Tibial nerve (tissue), 4 donors: ENCODE results near the gene DRAXIN. TPM values are rescaled to one million over a fixed set of nuclear protein-coding genes. Genes with fewer than 3 reads are reported as not detected.

Experiments
- DNase-seq, 2 donors: peaks; one replicate each; pipeline ENCODE4 v3.0.0-alpha.2; 2019; ENCODE audit warnings: low spot score in 2 of 2
- H3K27ac ChIP-seq, 4 donors: fragments of 200-600 bp; sonication (generic) in 3 of 4; one replicate each; pipeline ENCODE4 v1.5.1; 2017 to 2019; ENCODE audit warnings: mild to moderate bottlenecking in 1 of 4
- H3K27me3 ChIP-seq, 2 donors: fragments of 200-600 bp; sonication (generic) in 1 of 2; one replicate each; pipeline versions ENCODE4 v1.5.1 to v1.6.0; 2017 to 2019
- H3K36me3 ChIP-seq, 3 donors: fragments of 200-600 bp; sonication (generic); one replicate each; pipeline ENCODE4 v1.5.1; 2018 to 2019
- H3K4me1 ChIP-seq, 4 donors: fragments of 200-600 bp; sonication (generic) in 3 of 4; one replicate each; pipeline ENCODE4 v1.5.1; 2017 to 2019
- H3K4me3 ChIP-seq, 4 donors: fragments of 200-600 bp; sonication (generic) in 3 of 4; one replicate each; pipeline ENCODE4 v1.5.1; 2017 to 2019; ENCODE audit warnings: mild to moderate bottlenecking in 1 of 4, moderate library complexity in 1 of 4
- H3K9me3 ChIP-seq, 4 donors: fragments of 200-600 bp; sonication (generic) in 3 of 4; one replicate each; pipeline ENCODE4 v1.5.1; 2017 to 2019
- EP300 ChIP-seq, 2 donors: sonication (generic); formaldehyde crosslinking; IDR thresholded peaks; one replicate each; pipeline ENCODE4 v1.6.1; 2017; ENCODE audit warnings: antibody characterized with exemption in 2 of 2, mild to moderate bottlenecking in 1 of 2
- POLR2A ChIP-seq, 2 donors: fragments of 450-650 bp; IDR thresholded peaks; one replicate each; pipeline ENCODE4 v1.6.1; 2017; ENCODE audit warnings: antibody characterized with exemption in 2 of 2, mild to moderate bottlenecking in 2 of 2, moderate library complexity in 2 of 2
- WGBS, 2 donors: methylation state at CpG; one replicate each; pipeline ENCODE4 v1.1.5; 2018; 5-methylcytosine and 5-hydroxymethylcytosine counted together
- total RNA-seq, 4 donors: library from RNA; depleted of rRNA; stranded (reverse); fragments of >200 nt; gene quantifications; one replicate each; pipeline ENCODE4 v1.1.0, GENCODE V29; 2016
- TF ChIP-seq, protein P1 (sequence below), 5 experiments: fragments of 200-600 bp in 3 of 5; fragments of 450-650 bp in 2 of 5; sonication (generic) in 3 of 5; IDR thresholded peaks; one replicate each; pipeline ENCODE4 v1.5.1; 2016 to 2019; ENCODE audit warnings: antibody characterized with exemption in 5 of 5, mild to moderate bottlenecking in 3 of 5, moderate library complexity in 2 of 5

DRAXIN gene
- total RNA-seq, 4 donors from 2014 or later: under 0.01 to 1.2 (median 0.20) TPM; not detected in 1

DNA sequence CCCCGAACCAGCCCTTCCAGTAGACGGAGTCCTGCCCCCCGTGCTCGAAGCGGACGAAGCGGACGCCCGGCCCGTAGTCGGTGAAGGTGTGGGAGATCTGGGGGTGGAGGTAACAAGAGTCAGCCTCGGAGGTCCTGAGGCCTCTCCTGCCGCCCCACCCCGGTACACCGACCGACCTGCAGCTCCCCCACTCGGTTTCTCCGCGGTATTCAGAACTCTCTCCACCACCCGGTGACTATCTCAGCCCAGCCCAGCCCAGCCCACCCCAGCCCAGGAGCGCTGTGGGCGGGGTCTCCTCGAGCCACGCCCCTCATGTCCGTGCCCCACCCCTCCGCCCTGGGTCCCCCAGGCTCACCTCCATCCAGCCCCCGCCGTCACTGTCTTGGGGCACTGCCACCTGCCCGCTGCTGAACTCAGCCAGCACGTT lies 42.8 kb upstream of the DRAXIN start:
- H3K4me3 ChIP-seq: peak overlapping the region in 2 of 4 donors; percentile 6
- H3K27ac ChIP-seq: peak overlapping the region; percentile 54 to 93 (median 76)
- TF ChIP-seq EP300 (IDR thresholded peaks at IDR 0.05) (no peak), POLR2A (IDR thresholded peaks at IDR 0.05) (no peak)
- TF ChIP-seq, protein P1, sequence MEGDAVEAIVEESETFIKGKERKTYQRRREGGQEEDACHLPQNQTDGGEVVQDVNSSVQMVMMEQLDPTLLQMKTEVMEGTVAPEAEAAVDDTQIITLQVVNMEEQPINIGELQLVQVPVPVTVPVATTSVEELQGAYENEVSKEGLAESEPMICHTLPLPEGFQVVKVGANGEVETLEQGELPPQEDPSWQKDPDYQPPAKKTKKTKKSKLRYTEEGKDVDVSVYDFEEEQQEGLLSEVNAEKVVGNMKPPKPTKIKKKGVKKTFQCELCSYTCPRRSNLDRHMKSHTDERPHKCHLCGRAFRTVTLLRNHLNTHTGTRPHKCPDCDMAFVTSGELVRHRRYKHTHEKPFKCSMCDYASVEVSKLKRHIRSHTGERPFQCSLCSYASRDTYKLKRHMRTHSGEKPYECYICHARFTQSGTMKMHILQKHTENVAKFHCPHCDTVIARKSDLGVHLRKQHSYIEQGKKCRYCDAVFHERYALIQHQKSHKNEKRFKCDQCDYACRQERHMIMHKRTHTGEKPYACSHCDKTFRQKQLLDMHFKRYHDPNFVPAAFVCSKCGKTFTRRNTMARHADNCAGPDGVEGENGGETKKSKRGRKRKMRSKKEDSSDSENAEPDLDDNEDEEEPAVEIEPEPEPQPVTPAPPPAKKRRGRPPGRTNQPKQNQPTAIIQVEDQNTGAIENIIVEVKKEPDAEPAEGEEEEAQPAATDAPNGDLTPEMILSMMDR (IDR thresholded peaks at IDR 0.05): peak in 1 of 5 experiments; percentile 5
- no peak for DNase-seq
- no peaks in the 10 kb centered on the region for H3K9me3 ChIP-seq
- no peaks in the 10 kb centered on the region for H3K36me3 ChIP-seq
- peaks cover 0 to 11% of the 10 kb centered on the region in 2 donors for H3K27me3 ChIP-seq
- WGBS, 2 donors: 11 to 17% methylated on average over 12 to 30 of the region's 30 CpGs
- H3K4me1 ChIP-seq: peaks cover 0 to 67% (median 31%) of the 10 kb centered on the region in 4 donors

DNA sequence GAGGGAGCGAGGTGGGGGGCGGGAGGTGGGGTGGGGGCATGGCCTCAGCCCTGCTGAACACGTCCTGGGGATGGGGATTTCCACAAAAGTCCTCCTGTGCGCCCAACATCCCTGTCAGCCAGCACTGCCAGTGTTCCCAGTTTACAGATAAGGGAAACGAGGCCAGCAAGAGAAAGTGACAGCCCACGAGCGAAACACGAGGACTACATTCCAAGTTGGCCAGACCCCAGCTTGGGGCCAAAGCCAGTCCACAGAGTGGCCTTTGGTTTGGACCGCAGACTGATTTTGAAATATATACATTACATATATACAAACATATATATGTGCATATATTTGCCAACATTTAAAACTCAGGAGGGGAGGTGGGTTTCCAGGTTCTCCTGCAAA lies 42.3 kb upstream of the DRAXIN start:
- no peak for TF ChIP-seq EP300 (IDR thresholded peaks at IDR 0.05)
- TF ChIP-seq POLR2A (IDR thresholded peaks at IDR 0.05): no peak
- TF ChIP-seq, protein P1 (IDR thresholded peaks at IDR 0.05): no peak
- Histone ChIP-seq H3K36me3 (no peaks in the 10 kb centered on the region), H3K4me1 (peaks cover 0 to 72% (median 31%) of the 10 kb centered on the region in 4 donors), H3K9me3 (no peaks in the 10 kb centered on the region), H3K27ac (peak overlapping the region in 3 of 4 donors; percentile 54 to 93 (median 89)), H3K4me3 (peak overlapping the region in 1 of 4 donors; percentile 6), H3K27me3 (peaks cover 0 to 11% of the 10 kb centered on the region in 2 donors)
- DNase-seq: no peak
- WGBS, 2 donors: 23 to 25% methylated on average over 9 of the region's 9 CpGs

DNA sequence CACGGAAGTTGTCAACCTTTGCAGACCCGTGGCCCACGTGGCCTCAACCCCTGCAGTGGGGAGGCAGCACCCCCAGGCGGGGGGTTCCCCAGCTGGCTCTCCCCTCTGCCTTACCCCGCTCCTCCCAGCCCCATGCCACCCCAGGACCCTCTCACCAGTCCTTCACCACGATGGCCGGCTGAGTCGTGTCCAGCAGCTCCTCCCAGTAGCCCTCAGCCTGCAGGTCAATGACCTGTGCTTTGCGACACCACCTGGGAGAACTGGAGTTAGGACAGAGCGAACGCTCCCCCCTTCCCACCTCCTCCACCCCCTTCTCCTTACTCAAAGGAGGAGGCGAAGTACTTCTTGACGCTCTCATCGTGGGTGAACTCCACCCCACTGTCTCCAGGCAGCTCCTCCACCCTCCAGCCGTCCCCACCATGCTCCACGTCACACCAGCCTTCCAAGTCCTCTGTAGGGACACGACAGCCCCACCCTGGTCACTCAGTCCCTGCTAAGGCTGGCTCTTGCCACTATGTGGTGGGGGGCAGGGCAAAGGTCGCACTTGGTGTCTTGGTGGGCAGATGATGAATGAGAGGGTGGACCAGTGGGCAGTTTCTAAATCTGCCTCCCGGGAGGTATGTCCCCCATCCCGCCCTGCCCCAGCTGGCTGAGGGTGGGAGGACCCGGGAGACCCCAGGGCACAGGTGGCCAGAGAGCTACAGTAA lies 41.7 kb upstream of the DRAXIN start:
- peaks cover 0 to 75% (median 31%) of the 10 kb centered on the region in 4 donors for H3K4me1 ChIP-seq
- H3K9me3 ChIP-seq: no peaks in the 10 kb centered on the region
- 39 to 46% methylated on average over 19 to 21 of the region's 21 CpGs for WGBS, 2 donors
- H3K36me3 ChIP-seq: no peaks in the 10 kb centered on the region
- H3K27ac ChIP-seq: peak overlapping the region in 2 of 4 donors; percentile 89 to 93
- DNase-seq: no peak
- peak overlapping the region in 1 of 4 donors; percentile 13 for H3K4me3 ChIP-seq
- TF ChIP-seq, protein P1 (IDR thresholded peaks at IDR 0.05): no peak
- TF ChIP-seq POLR2A (IDR thresholded peaks at IDR 0.05) (no peak), EP300 (IDR thresholded peaks at IDR 0.05) (no peak)
- H3K27me3 ChIP-seq: peaks cover 0 to 11% of the 10 kb centered on the region in 2 donors

DNA sequence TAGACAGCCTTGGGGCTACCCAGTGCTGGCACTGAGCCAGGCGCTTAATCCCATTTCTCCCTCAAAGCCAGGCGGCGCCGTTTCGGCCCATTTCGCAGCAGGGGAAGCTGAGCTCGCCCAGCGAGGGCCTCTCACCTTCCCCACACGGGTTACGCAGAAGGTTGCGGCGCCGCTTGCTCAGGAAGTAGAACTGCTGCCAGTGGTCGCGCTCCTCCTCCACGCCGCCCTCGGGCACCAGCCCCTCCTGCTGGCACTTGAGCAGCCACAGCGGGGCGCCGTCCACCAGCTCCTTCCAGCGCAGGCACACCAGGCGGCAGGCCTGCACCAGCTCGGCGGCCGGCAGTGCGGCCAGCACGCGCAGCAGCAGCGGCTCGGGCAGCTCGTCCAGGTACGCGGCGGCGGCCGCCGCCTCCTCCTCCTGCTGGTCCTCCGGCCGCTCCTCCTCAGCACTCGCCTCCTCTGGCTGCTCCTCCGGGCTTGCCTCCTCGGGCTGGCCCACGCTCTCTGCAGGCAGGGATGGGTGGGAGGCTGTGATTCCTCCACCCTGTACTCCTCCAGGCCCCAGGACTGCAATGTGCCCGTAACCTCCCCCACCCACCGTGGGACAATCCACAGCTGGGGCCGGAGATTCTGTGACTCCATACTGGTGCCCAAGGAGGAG lies 41.0 kb upstream of the DRAXIN start:
- Histone ChIP-seq H3K27me3 (peaks cover 0 to 11% of the 10 kb centered on the region in 2 donors), H3K4me3 (peak overlapping the region in 1 of 4 donors; percentile 13), H3K27ac (peak overlapping the region in 3 of 4 donors; percentile 18 to 89 (median 51)), H3K4me1 (peaks cover 0 to 79% (median 36%) of the 10 kb centered on the region in 4 donors), H3K36me3 (no peaks in the 10 kb centered on the region), H3K9me3 (no peaks in the 10 kb centered on the region)
- WGBS, 2 donors: 11 to 24% methylated on average over 17 to 43 of the region's 47 CpGs
- peak; percentile 28 to 55 for DNase-seq
- TF ChIP-seq, protein P1 (IDR thresholded peaks at IDR 0.05): peak; percentile 48 to 89 (median 69)
- TF ChIP-seq EP300 (IDR thresholded peaks at IDR 0.05) (peak in 1 of 2 donors; percentile 8), POLR2A (IDR thresholded peaks at IDR 0.05) (no peak)

DNA sequence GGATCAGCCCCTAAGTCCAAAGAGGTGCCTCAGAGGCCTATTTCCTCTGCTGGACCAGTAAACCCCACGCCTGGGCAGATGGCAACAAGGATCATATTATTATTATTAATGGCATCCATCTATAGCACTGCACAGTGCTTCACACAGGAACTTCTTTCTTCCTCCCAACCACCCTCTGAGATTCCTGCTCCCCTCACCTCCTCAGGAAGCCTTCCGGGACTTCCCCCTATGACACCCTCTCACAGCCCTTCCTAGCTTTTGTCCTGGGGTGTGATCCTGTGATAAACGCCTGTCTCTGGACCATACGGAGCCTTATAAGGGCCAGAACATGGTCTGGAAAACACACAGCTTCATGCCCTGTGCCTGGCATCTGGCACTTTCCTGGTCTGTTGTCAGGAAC lies 40.5 kb upstream of the DRAXIN start:
- H3K27ac ChIP-seq: peak overlapping the region in 2 of 4 donors; percentile 51 to 89
- H3K9me3 ChIP-seq: no peaks in the 10 kb centered on the region
- H3K4me1 ChIP-seq: peaks cover 0 to 79% (median 40%) of the 10 kb centered on the region in 4 donors
- H3K36me3 ChIP-seq: no peaks in the 10 kb centered on the region
- H3K4me3 ChIP-seq: no peak overlapping the region
- WGBS, 2 donors: 84 to 90% methylated on average over 4 of the region's 4 CpGs
- DNase-seq: no peak
- TF ChIP-seq POLR2A (IDR thresholded peaks at IDR 0.05) (no peak), EP300 (IDR thresholded peaks at IDR 0.05) (no peak)
- TF ChIP-seq, protein P1 (IDR thresholded peaks at IDR 0.05): no peak
- peaks cover 0 to 11% of the 10 kb centered on the region in 2 donors for H3K27me3 ChIP-seq
